GM12801 (cell line): ENCODE data around the gene MAP2K6.

Source experiments
- TF ChIP-seq, protein P1 (sequence below): IDR thresholded peaks from one replicate; pipeline ENCODE4 v1.5.1; 2011; ENCODE audit warnings: control low read depth; ENCODE audit not compliant: insufficient read length; ENCODE audit errors: extremely low read depth

Gene MAP2K6

DNA sequence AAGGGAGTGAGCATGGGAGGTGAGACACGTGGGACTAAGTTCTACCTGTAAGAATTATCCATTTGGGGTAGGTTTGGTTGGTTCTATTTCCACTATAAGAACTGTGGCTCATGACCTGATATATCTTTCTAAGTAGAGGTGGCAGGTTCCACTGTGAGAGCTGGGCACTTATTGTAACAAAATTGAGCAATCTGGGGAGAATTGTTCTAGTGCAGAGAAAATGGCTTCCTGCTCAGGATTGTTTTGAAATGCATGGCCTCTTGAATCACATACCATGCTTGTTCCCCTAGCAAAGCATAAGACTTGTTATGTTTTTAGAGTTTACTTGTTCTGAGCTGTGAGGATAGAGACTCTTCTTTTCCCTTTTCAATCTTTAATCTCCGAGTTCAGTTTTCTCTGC is 125.9 kb downstream of the MAP2K6 start:
- TF ChIP-seq, protein P1, sequence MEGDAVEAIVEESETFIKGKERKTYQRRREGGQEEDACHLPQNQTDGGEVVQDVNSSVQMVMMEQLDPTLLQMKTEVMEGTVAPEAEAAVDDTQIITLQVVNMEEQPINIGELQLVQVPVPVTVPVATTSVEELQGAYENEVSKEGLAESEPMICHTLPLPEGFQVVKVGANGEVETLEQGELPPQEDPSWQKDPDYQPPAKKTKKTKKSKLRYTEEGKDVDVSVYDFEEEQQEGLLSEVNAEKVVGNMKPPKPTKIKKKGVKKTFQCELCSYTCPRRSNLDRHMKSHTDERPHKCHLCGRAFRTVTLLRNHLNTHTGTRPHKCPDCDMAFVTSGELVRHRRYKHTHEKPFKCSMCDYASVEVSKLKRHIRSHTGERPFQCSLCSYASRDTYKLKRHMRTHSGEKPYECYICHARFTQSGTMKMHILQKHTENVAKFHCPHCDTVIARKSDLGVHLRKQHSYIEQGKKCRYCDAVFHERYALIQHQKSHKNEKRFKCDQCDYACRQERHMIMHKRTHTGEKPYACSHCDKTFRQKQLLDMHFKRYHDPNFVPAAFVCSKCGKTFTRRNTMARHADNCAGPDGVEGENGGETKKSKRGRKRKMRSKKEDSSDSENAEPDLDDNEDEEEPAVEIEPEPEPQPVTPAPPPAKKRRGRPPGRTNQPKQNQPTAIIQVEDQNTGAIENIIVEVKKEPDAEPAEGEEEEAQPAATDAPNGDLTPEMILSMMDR = no peak

DNA sequence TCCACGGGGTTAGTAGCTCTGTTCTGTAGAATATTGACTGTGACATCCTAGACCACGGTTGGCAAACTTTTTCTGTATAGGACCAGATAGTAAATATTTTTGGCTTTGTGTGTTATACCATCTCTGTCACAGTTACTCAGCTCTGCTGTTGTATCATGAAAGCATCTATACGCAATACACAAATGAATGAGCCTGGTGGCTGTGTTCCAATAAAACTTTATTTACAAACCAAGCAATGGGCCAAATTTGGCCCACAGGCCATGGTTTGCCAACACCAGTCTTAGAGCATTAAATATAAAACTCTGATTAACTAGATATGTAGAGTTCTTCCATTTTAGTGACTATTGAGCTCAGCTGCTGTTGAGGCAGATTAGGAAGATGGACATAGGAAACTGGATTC is 132.7 kb downstream of the MAP2K6 start:
- TF ChIP-seq, protein P1 = no peak

DNA sequence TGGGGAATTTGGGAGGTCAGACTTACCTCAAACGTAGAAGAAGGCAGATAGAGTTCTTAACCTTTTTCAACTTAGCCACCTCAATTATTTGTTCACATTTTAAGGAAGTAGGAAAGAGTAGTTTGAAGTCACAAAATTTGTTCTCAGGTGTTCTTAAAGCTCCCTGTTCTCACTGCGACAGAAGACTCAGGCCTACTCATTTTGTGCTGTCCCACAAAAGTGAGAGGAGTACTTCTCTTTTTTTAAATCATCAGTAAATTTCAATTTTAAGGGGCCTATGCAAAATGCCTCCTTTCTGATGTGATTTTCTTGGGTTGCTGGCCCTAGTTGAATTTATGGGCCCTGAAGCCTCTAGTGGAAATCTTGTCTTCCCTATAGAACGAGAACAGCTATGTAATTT is 133.4 kb downstream of the MAP2K6 start:
- TF ChIP-seq, protein P1 = no peak

DNA sequence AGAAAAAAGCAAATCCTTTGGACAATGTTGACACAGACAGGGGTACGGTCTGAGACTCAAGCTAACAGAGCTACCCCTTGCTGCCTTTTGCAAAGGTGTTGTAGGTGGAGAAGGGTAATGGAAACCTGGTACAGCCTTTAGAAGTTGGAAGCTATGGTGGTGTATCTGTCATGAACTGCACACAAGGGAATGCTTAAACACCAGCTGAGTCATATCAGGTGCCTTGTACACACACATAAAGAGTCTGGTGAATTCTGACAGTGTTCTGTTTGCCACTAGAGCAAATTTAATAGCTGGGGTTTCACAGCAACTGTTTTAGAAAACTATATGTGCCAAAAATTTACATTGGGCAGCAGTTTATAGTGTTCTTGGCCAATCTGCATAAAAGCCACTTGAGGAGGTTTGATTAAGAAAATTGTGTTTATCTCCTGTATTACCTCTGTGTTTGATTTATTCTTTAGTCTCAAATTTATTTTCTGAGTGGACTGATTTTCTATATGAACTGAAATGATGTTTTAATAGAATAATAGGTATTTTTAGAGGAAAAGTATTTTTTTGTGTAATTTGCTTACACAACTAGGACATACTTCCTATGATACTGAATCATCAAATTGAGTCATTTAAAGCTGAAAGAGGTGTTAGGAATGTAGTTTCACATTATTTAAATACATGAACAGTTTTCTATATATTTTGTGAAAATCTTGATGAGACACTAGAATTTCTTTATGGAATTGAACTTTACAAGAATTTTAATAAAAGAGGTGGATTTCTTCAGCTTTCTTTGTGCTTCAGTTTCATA is 136.9 kb downstream of the MAP2K6 start:
- TF ChIP-seq, protein P1 = no peak

DNA sequence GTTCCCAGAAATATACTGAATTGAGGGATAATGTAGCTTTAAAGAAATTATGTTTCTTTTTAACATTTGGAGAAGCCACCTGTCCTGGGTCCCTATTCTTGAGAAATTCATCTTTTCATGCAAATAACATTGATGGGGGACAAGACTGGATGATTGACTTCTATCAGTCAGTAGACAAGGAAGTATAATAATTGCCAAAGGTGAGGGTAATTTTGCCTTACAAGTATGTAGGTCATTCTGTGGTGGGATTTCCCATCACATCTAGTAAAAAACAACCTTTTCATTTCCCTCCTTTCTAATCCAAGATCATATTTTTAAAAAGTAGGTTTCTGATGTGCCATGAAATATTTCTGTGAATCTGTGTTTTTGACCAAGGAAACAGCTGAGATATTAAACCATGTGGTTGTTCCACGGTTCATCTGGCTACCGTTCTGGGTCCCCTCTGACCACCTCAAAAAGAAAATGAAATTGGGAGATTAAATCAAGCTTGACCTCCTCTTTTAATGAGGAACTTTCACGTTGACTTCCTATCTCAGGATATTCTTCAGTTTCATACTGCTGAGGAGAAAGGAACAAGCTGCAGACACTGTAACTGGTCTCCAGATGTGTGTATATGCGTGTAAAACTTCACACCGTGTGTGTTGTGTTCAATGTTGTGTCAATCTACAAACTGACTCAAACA is 138.6 kb downstream of the MAP2K6 start:
- TF ChIP-seq, protein P1 = no peak

DNA sequence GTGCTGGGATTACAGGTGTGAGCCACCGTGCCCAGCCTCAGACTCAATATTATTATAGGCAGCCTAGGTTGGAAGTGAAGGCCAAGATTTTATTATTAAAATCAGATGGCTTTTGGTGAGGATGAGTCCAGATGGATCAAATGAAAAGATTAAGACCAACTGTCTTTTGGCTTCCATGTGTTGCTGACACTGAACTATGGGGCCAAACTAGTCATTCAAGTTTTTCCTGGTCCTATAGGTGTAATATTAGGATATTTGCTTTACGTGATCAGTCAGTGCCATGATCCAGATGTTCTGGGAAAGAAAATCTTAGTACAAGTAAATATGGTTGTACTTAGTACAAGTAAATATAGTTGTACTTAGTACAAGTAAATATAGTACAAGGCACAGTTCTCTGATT is 140.6 kb downstream of the MAP2K6 start:
- TF ChIP-seq, protein P1 = no peak

DNA sequence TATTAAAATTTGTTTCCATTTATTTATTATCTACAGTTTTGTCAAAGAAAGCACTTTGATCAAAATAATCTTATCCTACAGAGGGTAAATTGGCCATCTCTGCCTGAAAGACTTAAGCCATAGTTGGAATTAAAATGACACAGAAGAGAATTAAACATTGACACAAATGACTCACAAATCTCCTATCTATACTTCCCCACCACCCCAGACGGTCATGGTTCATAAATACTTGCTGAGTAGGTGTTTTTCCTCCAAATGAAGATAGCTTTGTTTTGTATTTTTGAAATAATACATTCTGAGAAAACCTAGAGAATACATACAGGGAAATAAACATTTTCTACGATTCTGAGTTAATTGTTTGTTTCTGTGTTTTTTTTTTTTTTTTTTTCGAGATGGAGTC is 142.8 kb downstream of the MAP2K6 start:
- TF ChIP-seq, protein P1 = no peak
